ENCODE data around the gene GPR34.
"Not testable (repeated sequence)": the region's sequence is repeated elsewhere in the genome, so short reads cannot be mapped to it uniquely, and the experiment has no call there.

The GPR34 gene

GRCh38 chrX:41664908-41665307, 23.9 kb upstream of the GPR34 start:
- H3K4me3 ChIP-seq (ENCODE audit: control insufficient read depth, low read depth, low read length): no peak overlapping the region
- peak; percentile 25 for DNase-seq (ENCODE audit: low read depth)
- no peak for TF ChIP-seq CTCF (conservative IDR thresholded peaks at IDR 0.05; ENCODE audit: control insufficient read depth, insufficient read depth, low read depth, low read length)

DNA sequence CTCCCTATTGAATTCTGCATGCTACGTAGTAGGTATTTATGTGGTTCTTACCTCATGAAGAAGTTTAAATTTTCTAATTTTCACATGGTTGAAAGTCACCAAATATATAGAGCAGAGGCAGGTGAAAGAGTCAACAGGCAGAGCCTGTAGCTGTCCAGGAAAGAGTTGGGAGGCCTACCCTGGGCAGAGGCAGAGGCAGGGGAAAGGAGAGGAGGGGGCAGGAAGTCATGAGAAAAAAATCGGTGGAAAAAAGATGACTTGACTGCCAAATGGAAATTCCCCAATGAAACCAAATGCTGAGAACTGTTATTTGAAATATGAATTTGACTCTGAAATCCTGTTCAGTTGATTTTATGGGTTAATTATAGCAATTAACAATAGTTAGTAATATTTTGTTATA, 23.1 kb upstream of the GPR34 start:
- TF ChIP-seq CTCF (conservative IDR thresholded peaks at IDR 0.05; ENCODE audit: control insufficient read depth, insufficient read depth, low read depth, low read length): no peak
- no peak overlapping the region for H3K4me3 ChIP-seq (ENCODE audit: control insufficient read depth, low read depth, low read length)
- no peak for DNase-seq (ENCODE audit: low read depth)

DNA sequence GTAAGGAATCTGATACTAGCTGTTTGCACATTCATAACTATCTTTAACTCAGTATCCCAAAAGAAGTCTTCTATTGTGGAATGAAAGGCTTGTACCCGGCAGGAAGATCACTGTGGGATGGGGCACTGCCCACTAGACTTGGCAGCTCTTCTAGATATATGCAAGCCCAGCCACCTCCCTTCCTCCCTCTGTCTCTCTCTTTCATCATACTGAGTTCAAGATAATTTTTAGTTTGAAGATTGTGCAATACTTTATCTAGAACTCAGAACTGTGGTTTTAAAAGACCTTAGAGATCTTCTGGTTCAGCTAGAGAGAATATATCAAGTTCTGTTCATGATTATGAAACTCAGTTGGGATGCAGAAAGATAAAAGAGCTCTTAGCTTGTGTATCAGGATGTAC, 22.5 kb upstream of the GPR34 start:
- peak; percentile 17 for DNase-seq (ENCODE audit: low read depth)
- no peak overlapping the region for H3K4me3 ChIP-seq (ENCODE audit: control insufficient read depth, low read depth, low read length)
- no peak for TF ChIP-seq CTCF (conservative IDR thresholded peaks at IDR 0.05; ENCODE audit: control insufficient read depth, insufficient read depth, low read depth, low read length)

- no peak for TF ChIP-seq CTCF (conservative IDR thresholded peaks at IDR 0.05; ENCODE audit: control insufficient read depth, insufficient read depth, low read depth, low read length)
- H3K4me3 ChIP-seq (ENCODE audit: control insufficient read depth, low read depth, low read length): no peak overlapping the region
- no peak for DNase-seq (ENCODE audit: low read depth)
Measured at GRCh38 chrX:41667631-41668030, 21.1 kb upstream of the GPR34 start.

- no peak overlapping the region for H3K4me3 ChIP-seq (ENCODE audit: control insufficient read depth, low read depth, low read length)
- DNase-seq (ENCODE audit: low read depth): no peak
- TF ChIP-seq CTCF (conservative IDR thresholded peaks at IDR 0.05; ENCODE audit: control insufficient read depth, insufficient read depth, low read depth, low read length): no peak
Measured at GRCh38 chrX:41670112-41670511, 18.7 kb upstream of the GPR34 start.

DNA sequence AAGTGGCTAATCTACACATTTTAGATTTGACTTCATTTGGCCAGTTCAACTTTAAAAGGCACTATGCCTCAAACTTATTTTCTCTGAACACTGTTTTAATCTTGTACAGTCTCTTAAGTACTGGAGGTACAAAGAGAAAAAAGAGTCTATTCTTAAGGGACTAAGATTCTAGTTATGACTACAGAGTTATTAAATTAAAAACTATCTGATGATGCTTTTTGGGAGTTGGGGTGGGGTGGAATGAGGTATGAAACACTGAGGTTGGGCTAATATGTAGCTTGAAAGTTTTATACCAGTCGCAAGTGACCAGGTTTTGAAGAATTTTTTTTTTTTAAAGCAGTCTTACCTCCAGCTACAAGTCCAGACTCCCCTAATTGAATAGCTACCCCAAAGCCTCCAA, 17.7 kb upstream of the GPR34 start:
- DNase-seq (ENCODE audit: low read depth): no peak
- no peak overlapping the region for H3K4me3 ChIP-seq (ENCODE audit: control insufficient read depth, low read depth, low read length)
- TF ChIP-seq CTCF (conservative IDR thresholded peaks at IDR 0.05; ENCODE audit: control insufficient read depth, insufficient read depth, low read depth, low read length): no peak

GRCh38 chrX:41672643-41673042, 16.1 kb upstream of the GPR34 start:
- DNase-seq (ENCODE audit: low read depth): no peak
- H3K4me3 ChIP-seq (ENCODE audit: control insufficient read depth, low read depth, low read length): no peak overlapping the region
- TF ChIP-seq CTCF (conservative IDR thresholded peaks at IDR 0.05; ENCODE audit: control insufficient read depth, insufficient read depth, low read depth, low read length): no peak

GRCh38 chrX:41676361-41676760, 12.4 kb upstream of the GPR34 start:
- DNase-seq (ENCODE audit: low read depth); H3K4me3 ChIP-seq (ENCODE audit: control insufficient read depth, low read depth, low read length): not testable (repeated sequence)
